Upper lobe of right lung (tissue), 1 donor: ENCODE data around the gene B3GAT1. TPM values are rescaled to one million over a fixed set of nuclear protein-coding genes. Genes with fewer than 3 reads are reported as not detected.

Source experiments
- ATAC-seq: fragments of 200-7000 bp; cut with Tn5 transposase; one replicate; pipeline ENCODE4 v1.9.1; 2020; ENCODE audit warnings: mild to moderate bottlenecking, moderate library complexity
- DNase-seq: peaks from one replicate; pipeline ENCODE4 v3.0.0-alpha.2; 2020
- H3K27ac ChIP-seq: fragments of 200-600 bp; one replicate; pipeline ENCODE4 v1.8.0; 2022
- H3K27me3 ChIP-seq: fragments of 200-600 bp; one replicate; pipeline ENCODE4 v1.8.0; 2022; ENCODE audit warnings: mild to moderate bottlenecking
- H3K36me3 ChIP-seq: fragments of 200-600 bp; one replicate; pipeline ENCODE4 v1.8.0; 2022
- H3K4me1 ChIP-seq: fragments of 200-600 bp; one replicate; pipeline ENCODE4 v1.8.0; 2022
- H3K4me3 ChIP-seq: fragments of 200-600 bp; one replicate; pipeline ENCODE4 v1.8.0; 2022; ENCODE audit warnings: mild to moderate bottlenecking
- H3K9me3 ChIP-seq: fragments of 200-600 bp; one replicate; pipeline ENCODE4 v1.8.0; 2022
- intact Hi-C: fragments of 100-400 bp; cut with DNase I; formaldehyde crosslinking; loops from one replicate; pipeline ENCODE4 v1.11.0; 2022
- total RNA-seq: library from RNA; stranded (reverse); fragmentation: NEBNext Ultra II Directional; extraction: Animal tissue kit (Norgen Biotek cat#: 25700); gene quantifications from one replicate; pipeline ENCODE4 v1.2.1, GENCODE V29; 2021
- TF ChIP-seq, protein P1 (sequence below): fragments of 200-600 bp; IDR thresholded peaks from one replicate; pipeline ENCODE4 v1.8.0; 2022; ENCODE audit warnings: antibody characterized with exemption
- donor health status: DM: no; HTN: yes; CAD: no; lungs with severe emphysema.

B3GAT1 gene
- total RNA-seq, 1 donor from 2014 or later = 1.2 TPM

DNA sequence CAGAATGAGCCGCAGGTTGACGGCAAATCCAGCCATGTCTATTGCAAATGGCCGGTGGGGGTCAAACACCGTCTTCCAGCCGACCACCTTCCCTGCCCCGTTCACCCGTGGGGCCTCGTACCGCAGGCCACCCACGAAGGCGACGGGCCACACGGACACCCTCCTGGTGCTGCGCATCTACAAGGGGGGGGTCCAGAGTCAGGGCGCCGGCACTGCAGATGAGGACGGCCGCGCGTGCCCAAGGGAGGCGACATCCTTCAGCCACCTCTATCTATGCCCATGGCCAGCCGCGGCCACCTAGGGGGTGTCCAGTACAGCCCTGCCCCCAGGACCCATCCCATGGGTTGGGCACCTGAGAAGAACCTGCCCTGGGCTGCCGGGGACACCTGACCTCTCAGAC, 29.2 kb downstream of the B3GAT1 start:
- no peaks in the 10 kb centered on the region for H3K27me3 ChIP-seq
- H3K36me3 ChIP-seq = no peaks in the 10 kb centered on the region
- ATAC-seq = no peak
- no peak overlapping the region for H3K4me3 ChIP-seq
- H3K9me3 ChIP-seq = no peaks in the 10 kb centered on the region
- H3K4me1 ChIP-seq = no peaks in the 10 kb centered on the region
- no peak for DNase-seq
- TF ChIP-seq, protein P1, sequence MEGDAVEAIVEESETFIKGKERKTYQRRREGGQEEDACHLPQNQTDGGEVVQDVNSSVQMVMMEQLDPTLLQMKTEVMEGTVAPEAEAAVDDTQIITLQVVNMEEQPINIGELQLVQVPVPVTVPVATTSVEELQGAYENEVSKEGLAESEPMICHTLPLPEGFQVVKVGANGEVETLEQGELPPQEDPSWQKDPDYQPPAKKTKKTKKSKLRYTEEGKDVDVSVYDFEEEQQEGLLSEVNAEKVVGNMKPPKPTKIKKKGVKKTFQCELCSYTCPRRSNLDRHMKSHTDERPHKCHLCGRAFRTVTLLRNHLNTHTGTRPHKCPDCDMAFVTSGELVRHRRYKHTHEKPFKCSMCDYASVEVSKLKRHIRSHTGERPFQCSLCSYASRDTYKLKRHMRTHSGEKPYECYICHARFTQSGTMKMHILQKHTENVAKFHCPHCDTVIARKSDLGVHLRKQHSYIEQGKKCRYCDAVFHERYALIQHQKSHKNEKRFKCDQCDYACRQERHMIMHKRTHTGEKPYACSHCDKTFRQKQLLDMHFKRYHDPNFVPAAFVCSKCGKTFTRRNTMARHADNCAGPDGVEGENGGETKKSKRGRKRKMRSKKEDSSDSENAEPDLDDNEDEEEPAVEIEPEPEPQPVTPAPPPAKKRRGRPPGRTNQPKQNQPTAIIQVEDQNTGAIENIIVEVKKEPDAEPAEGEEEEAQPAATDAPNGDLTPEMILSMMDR = no peak
- intact Hi-C loops = no loop called here
- no peak overlapping the region for H3K27ac ChIP-seq

DNA sequence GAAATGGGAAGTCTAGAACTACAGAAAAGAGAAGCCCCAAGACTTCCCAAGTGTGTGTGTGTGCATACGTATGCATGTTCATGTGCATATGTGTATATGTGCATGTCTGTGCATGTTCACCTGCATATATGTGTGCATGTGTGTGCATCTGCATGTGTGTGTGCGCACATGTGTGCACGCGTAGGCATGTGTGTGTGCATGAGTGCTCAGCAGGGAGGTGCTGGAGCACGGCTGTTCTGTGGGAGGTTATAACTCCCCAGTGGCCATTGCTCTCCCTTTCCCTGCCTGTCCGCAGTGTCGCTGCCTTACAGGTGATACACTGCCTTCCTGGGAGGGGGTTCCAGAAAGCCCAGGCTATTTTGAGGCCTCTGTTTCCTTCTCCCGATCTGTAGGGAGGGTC, 29.8 kb downstream of the B3GAT1 start:
- ATAC-seq (no peak), DNase-seq (no peak)
- Histone ChIP-seq H3K27ac (no peak overlapping the region), H3K4me1 (no peaks in the 10 kb centered on the region), H3K9me3 (no peaks in the 10 kb centered on the region), H3K36me3 (no peaks in the 10 kb centered on the region), H3K27me3 (no peaks in the 10 kb centered on the region), H3K4me3 (no peak overlapping the region)
- TF ChIP-seq, protein P1 = no peak
- intact Hi-C loops = no loop called here

DNA sequence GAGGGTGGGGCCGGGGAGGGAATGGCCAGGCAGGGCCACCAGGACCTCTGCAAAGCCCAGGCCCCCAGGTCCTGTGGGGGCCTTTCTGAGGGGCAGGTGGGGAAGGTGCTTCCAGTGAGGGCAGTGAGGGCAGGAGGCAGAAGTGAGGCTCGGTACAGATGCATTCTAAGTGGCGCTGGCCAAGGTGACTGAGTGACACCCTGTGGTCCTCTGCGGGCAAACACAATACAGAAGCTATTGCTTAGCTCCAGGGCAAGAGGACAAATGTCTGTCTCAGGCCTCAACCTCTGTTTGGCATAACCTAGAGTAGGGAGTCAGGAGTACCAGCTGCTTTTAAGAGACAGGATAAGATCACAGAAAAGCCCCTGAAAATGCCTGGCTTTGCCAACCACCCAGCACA, 31.3 kb downstream of the B3GAT1 start:
- H3K9me3 ChIP-seq = no peaks in the 10 kb centered on the region
- no peaks in the 10 kb centered on the region for H3K27me3 ChIP-seq
- intact Hi-C loops = no loop called here
- no peak overlapping the region for H3K27ac ChIP-seq
- H3K36me3 ChIP-seq = no peaks in the 10 kb centered on the region
- TF ChIP-seq, protein P1 = no peak
- no peaks in the 10 kb centered on the region for H3K4me1 ChIP-seq
- H3K4me3 ChIP-seq = no peak overlapping the region
- DNase-seq (no peak), ATAC-seq (no peak)

DNA sequence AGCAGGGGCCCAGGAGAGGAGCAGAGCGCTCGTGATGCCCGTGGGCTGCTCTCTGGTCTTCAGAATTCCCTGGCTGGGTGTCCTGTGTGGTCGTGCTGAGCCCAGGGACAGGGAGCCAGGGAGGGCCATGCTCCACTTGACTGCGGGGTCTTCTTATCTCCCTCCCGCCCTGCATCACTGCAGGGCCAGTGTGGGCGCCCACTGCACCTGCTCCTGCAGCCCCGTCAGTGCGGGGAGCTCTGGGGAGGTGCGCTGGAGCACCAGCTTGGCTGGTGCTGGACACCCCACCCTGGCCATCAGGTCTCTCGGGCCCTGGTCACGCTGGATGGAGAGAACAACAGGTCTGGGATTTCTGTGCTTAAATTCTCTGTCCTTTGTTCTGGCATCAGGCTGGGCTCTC, 31.8 kb downstream of the B3GAT1 start:
- DNase-seq (no peak), ATAC-seq (no peak)
- H3K4me1 ChIP-seq = no peaks in the 10 kb centered on the region
- intact Hi-C loops = no loop called here
- no peak overlapping the region for H3K27ac ChIP-seq
- H3K27me3 ChIP-seq = no peaks in the 10 kb centered on the region
- TF ChIP-seq, protein P1 = no peak
- H3K4me3 ChIP-seq = no peak overlapping the region
- H3K36me3 ChIP-seq = no peaks in the 10 kb centered on the region
- no peaks in the 10 kb centered on the region for H3K9me3 ChIP-seq

DNA sequence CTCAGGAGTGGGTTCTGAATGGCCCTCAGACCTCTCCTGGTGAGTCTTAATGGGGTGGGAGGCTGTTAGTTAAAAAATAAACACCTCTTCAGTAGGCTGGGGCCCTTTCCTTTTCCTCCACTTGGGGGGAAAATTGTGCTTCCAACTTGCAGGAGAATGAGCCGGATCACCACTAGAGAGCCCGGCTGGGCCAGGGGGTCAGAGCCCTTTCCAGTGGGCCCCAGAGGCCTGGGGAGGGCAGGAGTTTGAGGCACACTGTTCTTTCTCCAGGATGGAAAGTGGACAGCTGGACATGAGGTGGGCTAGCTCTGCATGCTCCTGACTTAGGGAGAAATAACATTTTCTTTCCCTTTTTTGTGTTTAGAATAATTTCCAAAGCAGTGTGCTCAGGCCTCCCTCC, 32.8 kb downstream of the B3GAT1 start:
- TF ChIP-seq, protein P1 = no peak
- intact Hi-C loops = no loop called here
- no peak for DNase-seq
- Histone ChIP-seq H3K27me3 (no peaks in the 10 kb centered on the region), H3K4me1 (no peaks in the 10 kb centered on the region), H3K27ac (no peak overlapping the region), H3K36me3 (no peaks in the 10 kb centered on the region), H3K9me3 (no peaks in the 10 kb centered on the region), H3K4me3 (no peak overlapping the region)
- no peak for ATAC-seq

DNA sequence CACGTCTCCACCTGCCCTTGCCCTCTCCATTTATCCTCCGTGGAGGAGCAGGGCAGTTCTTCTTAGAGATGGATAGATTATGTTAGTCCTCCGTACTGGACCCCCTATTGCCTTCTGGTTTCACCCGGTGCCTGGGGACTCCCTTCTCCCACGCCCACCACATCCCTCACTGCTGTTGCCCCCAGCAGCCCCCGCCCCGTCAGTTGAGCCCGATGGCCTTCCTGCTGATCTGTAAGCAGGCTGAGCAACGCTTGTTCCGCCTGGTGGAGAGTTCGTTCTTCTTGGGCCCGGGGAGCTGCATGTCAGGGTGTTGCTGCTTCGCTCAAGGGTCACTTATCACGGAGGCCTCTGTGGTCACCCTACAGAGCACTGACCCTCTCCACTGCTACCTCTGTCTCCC, 34.2 kb downstream of the B3GAT1 start:
- H3K9me3 ChIP-seq = no peaks in the 10 kb centered on the region
- no peak overlapping the region for H3K27ac ChIP-seq
- DNase-seq (no peak), ATAC-seq (no peak)
- H3K4me3 ChIP-seq = no peak overlapping the region
- no peaks in the 10 kb centered on the region for H3K4me1 ChIP-seq
- TF ChIP-seq, protein P1 = no peak
- H3K36me3 ChIP-seq = no peaks in the 10 kb centered on the region
- intact Hi-C loops = no loop called here
- no peaks in the 10 kb centered on the region for H3K27me3 ChIP-seq
